ENCODE measurements around the gene PLEKHM3. TPM values are rescaled to one million over a fixed set of nuclear protein-coding genes. Genes with fewer than 3 reads are reported as not detected.
"Not testable (repeated sequence)": the region's sequence is repeated elsewhere in the genome, so short reads cannot be mapped to it uniquely, and the experiment has no call there.

Gene PLEKHM3
- total RNA-seq, 6 experiments from 2014 or later = 6.4 to 8.2 (median 7.2) TPM

DNA sequence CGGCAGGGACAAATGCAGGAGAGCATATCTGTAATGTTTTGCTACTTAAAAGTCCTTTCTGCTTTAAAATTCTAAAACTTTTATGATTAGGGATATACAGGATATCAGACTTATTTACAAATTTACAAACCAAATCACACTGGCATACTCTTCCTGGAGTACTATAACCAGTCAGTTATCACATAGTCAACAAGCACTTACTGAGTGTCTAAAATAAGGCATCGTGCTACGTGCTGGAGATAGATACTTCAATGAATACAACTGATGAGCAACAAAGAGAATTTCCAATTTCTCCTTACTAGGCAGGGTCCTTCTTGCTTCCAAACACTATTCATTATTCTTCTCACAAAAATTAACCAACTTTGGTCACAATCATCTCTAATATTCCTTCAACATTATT lies 113.5 kb downstream of the PLEKHM3 start:
- Mint-ChIP-seq H3K27me3 (ENCODE audit: insufficient read depth) (no peaks in the 10 kb centered on the region), H3K4me1 (ENCODE audit: low read depth) (no peaks in the 10 kb centered on the region), H3K36me3 (ENCODE audit: low read depth) (no peaks in the 10 kb centered on the region), H3K4me3 (no peak overlapping the region), H3K27ac (no peak overlapping the region), H3K9me3 (no peaks in the 10 kb centered on the region)
- DNase-seq = no peak
- TF ChIP-seq, protein P1, sequence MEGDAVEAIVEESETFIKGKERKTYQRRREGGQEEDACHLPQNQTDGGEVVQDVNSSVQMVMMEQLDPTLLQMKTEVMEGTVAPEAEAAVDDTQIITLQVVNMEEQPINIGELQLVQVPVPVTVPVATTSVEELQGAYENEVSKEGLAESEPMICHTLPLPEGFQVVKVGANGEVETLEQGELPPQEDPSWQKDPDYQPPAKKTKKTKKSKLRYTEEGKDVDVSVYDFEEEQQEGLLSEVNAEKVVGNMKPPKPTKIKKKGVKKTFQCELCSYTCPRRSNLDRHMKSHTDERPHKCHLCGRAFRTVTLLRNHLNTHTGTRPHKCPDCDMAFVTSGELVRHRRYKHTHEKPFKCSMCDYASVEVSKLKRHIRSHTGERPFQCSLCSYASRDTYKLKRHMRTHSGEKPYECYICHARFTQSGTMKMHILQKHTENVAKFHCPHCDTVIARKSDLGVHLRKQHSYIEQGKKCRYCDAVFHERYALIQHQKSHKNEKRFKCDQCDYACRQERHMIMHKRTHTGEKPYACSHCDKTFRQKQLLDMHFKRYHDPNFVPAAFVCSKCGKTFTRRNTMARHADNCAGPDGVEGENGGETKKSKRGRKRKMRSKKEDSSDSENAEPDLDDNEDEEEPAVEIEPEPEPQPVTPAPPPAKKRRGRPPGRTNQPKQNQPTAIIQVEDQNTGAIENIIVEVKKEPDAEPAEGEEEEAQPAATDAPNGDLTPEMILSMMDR (IDR thresholded peaks at IDR 0.05) = no peak

DNA sequence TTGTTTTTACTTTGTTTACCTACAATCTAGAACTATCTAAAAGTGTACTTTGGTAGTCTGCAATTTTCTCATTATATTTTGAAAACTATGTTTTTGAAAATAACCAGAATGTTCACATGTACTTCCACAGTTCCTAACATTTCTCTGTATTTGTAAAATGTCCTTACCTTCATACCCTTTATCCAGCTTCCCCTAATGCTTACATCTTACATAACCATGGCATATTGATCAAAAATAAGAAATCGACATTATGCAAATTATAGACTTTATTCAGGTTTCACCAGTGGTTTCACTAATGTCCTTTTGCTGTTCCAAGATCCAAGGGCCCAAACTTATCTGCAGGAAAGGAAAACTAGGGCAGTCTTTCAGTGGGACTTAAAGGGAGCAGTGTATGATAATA lies 114.1 kb downstream of the PLEKHM3 start:
- no peaks in the 10 kb centered on the region for H3K4me1 Mint-ChIP-seq (ENCODE audit: low read depth)
- H3K27me3 Mint-ChIP-seq (ENCODE audit: insufficient read depth) = no peaks in the 10 kb centered on the region
- no peaks in the 10 kb centered on the region for H3K9me3 Mint-ChIP-seq
- TF ChIP-seq, protein P1 (IDR thresholded peaks at IDR 0.05) = no peak
- H3K27ac Mint-ChIP-seq = no peak overlapping the region
- DNase-seq = no peak
- H3K36me3 Mint-ChIP-seq (ENCODE audit: low read depth) = no peaks in the 10 kb centered on the region
- H3K4me3 Mint-ChIP-seq = no peak overlapping the region

DNA sequence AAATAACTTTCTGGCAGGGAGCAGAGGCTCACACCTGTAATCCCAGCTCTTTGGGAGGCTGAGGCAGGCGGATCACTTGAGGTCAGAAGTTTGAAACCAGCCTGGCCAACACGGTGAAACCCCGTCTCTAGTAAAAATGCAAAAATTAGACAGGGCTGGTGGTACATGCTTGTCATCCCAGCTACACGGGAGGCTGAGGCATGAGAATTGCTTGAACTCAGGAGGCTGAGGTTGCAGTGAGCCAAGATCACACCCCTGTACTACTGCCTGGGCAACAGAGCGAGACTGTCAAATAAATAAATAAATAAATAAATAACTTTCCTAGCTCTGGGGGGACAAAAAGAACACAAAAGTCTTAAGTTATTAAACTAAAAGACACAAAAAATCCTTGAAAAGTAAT lies 118.8 kb downstream of the PLEKHM3 start:
- not testable (repeated sequence) for H3K4me3 Mint-ChIP-seq; H3K27me3 Mint-ChIP-seq (ENCODE audit: insufficient read depth); H3K27ac Mint-ChIP-seq; H3K4me1 Mint-ChIP-seq (ENCODE audit: low read depth); DNase-seq; H3K36me3 Mint-ChIP-seq (ENCODE audit: low read depth); H3K9me3 Mint-ChIP-seq

GRCh38 chr2:207905546-207905945 lies 119.8 kb downstream of the PLEKHM3 start:
- TF ChIP-seq, protein P1 (IDR thresholded peaks at IDR 0.05) = no peak
- Mint-ChIP-seq H3K27me3 (ENCODE audit: insufficient read depth) (no peaks in the 10 kb centered on the region; the same call in 1 of the 2 replicates), H3K36me3 (ENCODE audit: low read depth) (no peaks in the 10 kb centered on the region), H3K4me1 (ENCODE audit: low read depth) (no peaks in the 10 kb centered on the region), H3K27ac (no peak overlapping the region), H3K9me3 (no peaks in the 10 kb centered on the region), H3K4me3 (no peak overlapping the region)
- no peak for DNase-seq

DNA sequence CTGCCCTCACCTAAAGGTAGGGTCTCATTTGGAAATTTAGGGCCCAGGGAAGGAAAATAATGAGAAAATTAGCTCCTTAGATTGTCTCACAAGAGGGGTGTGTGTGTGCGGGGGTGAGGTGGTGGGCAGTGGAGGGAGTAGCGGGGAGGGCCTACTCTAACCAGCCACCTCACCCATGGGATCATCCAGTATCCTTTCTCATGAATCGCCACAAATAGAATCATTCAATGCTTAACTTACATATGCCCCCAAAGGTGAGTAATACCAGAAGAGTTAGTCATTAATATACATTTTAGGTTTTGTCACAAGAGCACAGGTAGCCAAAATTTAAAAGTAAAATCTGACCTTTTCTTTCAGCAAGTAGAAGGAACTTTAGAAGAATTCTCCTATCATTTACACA lies 122.1 kb downstream of the PLEKHM3 start:
- H3K4me3 Mint-ChIP-seq = no peak overlapping the region
- TF ChIP-seq, protein P1 (IDR thresholded peaks at IDR 0.05) = no peak
- DNase-seq = no peak
- H3K27ac Mint-ChIP-seq = no peak overlapping the region
- no peaks in the 10 kb centered on the region for H3K4me1 Mint-ChIP-seq (ENCODE audit: low read depth)
- H3K27me3 Mint-ChIP-seq (ENCODE audit: insufficient read depth) = no peaks in the 10 kb centered on the region; the same call in 1 of the 2 replicates
- no peaks in the 10 kb centered on the region for H3K9me3 Mint-ChIP-seq
- peaks cover 4% of the 10 kb centered on the region; the same call in 1 of the 2 replicates for H3K36me3 Mint-ChIP-seq (ENCODE audit: low read depth)

DNA sequence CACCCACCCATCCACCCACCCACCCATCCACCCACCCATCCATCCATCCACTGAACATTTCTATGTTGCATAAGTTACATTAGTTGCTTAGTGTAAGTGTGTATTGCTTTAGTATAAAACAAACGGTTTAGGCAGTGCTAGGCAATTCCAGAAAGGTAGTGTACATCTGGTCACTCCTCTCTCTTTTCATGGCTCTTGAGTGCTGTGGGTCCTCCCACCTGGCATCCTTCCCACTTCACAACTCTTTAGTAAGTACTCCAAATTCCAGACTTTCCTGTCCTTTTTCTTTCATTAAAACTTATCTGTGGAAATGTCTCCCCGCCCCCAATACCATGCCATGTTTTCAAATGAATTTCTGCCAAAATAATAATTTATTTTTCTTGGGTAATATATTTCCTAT lies 122.5 kb downstream of the PLEKHM3 start:
- H3K36me3 Mint-ChIP-seq (ENCODE audit: low read depth) = peaks cover 4% of the 10 kb centered on the region; the same call in 1 of the 2 replicates
- no peaks in the 10 kb centered on the region; the same call in 1 of the 2 replicates for H3K27me3 Mint-ChIP-seq (ENCODE audit: insufficient read depth)
- no peak overlapping the region for H3K4me3 Mint-ChIP-seq
- no peaks in the 10 kb centered on the region for H3K9me3 Mint-ChIP-seq
- H3K27ac Mint-ChIP-seq = no peak overlapping the region
- TF ChIP-seq, protein P1 (IDR thresholded peaks at IDR 0.05) = no peak
- no peak for DNase-seq
- no peaks in the 10 kb centered on the region for H3K4me1 Mint-ChIP-seq (ENCODE audit: low read depth)
